ENCODE data around the gene KRTAP1-5.
A peak's percentile ranks its signal among the peaks of the same experiment; 100 is the strongest.
"Not testable (repeated sequence)": the region's sequence is repeated elsewhere in the genome, so short reads cannot be mapped to it uniquely, and the experiment has no call there.

The KRTAP1-5 gene

DNA sequence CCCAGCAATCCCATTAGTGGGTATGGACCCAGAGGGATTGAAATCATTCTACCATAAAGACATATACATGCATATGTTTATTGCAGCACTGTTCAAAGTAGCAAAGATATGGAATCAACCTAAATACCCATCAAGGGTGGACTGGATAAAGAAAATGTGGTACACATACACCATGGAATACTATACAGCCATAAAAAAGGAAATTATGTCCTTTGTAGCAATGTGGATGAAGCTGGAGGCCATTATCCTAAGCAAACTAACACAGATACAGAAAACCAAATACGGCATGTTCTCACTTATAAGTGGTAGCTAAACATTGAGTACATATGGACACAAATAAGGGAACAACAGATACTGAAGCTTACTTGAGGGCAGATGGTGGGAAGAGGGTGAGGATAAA is 30.5 kb upstream of the KRTAP1-5 start:
- no peak overlapping the region for H3K4me3 ChIP-seq (ENCODE audit: severe bottlenecking)
- H3K9me3 ChIP-seq (ENCODE audit: severe bottlenecking), result peaks cover 2% of the 10 kb centered on the region
- TF ChIP-seq, protein P1, sequence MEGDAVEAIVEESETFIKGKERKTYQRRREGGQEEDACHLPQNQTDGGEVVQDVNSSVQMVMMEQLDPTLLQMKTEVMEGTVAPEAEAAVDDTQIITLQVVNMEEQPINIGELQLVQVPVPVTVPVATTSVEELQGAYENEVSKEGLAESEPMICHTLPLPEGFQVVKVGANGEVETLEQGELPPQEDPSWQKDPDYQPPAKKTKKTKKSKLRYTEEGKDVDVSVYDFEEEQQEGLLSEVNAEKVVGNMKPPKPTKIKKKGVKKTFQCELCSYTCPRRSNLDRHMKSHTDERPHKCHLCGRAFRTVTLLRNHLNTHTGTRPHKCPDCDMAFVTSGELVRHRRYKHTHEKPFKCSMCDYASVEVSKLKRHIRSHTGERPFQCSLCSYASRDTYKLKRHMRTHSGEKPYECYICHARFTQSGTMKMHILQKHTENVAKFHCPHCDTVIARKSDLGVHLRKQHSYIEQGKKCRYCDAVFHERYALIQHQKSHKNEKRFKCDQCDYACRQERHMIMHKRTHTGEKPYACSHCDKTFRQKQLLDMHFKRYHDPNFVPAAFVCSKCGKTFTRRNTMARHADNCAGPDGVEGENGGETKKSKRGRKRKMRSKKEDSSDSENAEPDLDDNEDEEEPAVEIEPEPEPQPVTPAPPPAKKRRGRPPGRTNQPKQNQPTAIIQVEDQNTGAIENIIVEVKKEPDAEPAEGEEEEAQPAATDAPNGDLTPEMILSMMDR (IDR thresholded peaks at IDR 0.05; ENCODE audit: poor library complexity, severe bottlenecking), result no peak
- no peak for ATAC-seq (ENCODE audit: low read depth)
- no peaks in the 10 kb centered on the region for H3K36me3 ChIP-seq (ENCODE audit: low read depth)
- no peak for DNase-seq (ENCODE audit: low spot score)
- peaks cover 39% of the 10 kb centered on the region for H3K4me1 ChIP-seq (ENCODE audit: insufficient read depth, poor library complexity, severe bottlenecking)
- H3K27ac ChIP-seq (ENCODE audit: poor library complexity, severe bottlenecking), result peak overlapping the region; percentile 95
- no peaks in the 10 kb centered on the region for H3K27me3 ChIP-seq (ENCODE audit: insufficient read depth, poor library complexity, severe bottlenecking)

- H3K27me3 ChIP-seq (ENCODE audit: insufficient read depth, poor library complexity, severe bottlenecking), result not testable (repeated sequence)
Observed at GRCh38 chr17:41055130-41055529, 28.1 kb upstream of the KRTAP1-5 start, which contains the start of gene KRTAP2-2. KRTAP2-2 (minus strand) TSS chr17:41055230; CDS start chr17:41055211, 19 bp downstream.

DNA sequence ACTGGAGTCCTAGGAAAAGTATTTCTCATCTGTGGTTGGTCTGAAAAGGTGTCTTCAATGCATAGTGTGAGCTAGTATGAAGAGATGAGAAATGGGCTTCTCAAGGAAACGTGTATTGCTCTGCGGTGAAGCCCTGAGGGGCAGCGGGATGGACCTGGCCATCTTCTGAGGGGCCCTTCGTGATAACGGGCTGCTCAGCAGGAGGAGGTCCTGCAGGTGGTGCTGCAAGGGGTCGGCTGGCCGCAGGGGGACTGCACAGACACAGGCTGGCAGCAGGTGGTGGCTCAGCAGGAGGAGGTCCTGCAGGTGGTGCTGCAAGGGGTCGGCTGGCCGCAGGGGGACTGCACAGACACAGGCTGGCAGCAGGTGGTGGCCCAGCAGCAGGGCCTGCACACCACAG is 27.5 kb upstream of the KRTAP1-5 start:
- H3K27me3 ChIP-seq (ENCODE audit: insufficient read depth, poor library complexity, severe bottlenecking); H3K9me3 ChIP-seq (ENCODE audit: severe bottlenecking); DNase-seq (ENCODE audit: low spot score); H3K36me3 ChIP-seq (ENCODE audit: low read depth); ATAC-seq (ENCODE audit: low read depth); H3K4me3 ChIP-seq (ENCODE audit: severe bottlenecking); H3K27ac ChIP-seq (ENCODE audit: poor library complexity, severe bottlenecking): not testable (repeated sequence)
- H3K4me1 ChIP-seq (ENCODE audit: insufficient read depth, poor library complexity, severe bottlenecking), result peaks cover 14% of the 10 kb centered on the region

More at GRCh38 chr17:41055130-41055529, 28.1 kb upstream of the KRTAP1-5 start, which contains the start of gene KRTAP2-2:
- not testable (repeated sequence) for ATAC-seq (ENCODE audit: low read depth); H3K9me3 ChIP-seq (ENCODE audit: severe bottlenecking); H3K36me3 ChIP-seq (ENCODE audit: low read depth); H3K4me3 ChIP-seq (ENCODE audit: severe bottlenecking); H3K27ac ChIP-seq (ENCODE audit: poor library complexity, severe bottlenecking); DNase-seq (ENCODE audit: low spot score)
- H3K4me1 ChIP-seq (ENCODE audit: insufficient read depth, poor library complexity, severe bottlenecking), result peaks cover 18% of the 10 kb centered on the region

- TF ChIP-seq, protein P1 (IDR thresholded peaks at IDR 0.05; ENCODE audit: poor library complexity, severe bottlenecking), result no peak
- Histone ChIP-seq H3K27me3 (ENCODE audit: insufficient read depth, poor library complexity, severe bottlenecking) (no peaks in the 10 kb centered on the region), H3K27ac (ENCODE audit: poor library complexity, severe bottlenecking) (no peak overlapping the region), H3K4me1 (ENCODE audit: insufficient read depth, poor library complexity, severe bottlenecking) (peaks cover 13% of the 10 kb centered on the region), H3K4me3 (ENCODE audit: severe bottlenecking) (no peak overlapping the region), H3K9me3 (ENCODE audit: severe bottlenecking) (peaks cover 2% of the 10 kb centered on the region), H3K36me3 (ENCODE audit: low read depth) (no peaks in the 10 kb centered on the region)
- DNase-seq (ENCODE audit: low spot score) (no peak), ATAC-seq (ENCODE audit: low read depth) (no peak)
Observed at GRCh38 chr17:41054025-41054424, 27.0 kb upstream of the KRTAP1-5 start.

DNA sequence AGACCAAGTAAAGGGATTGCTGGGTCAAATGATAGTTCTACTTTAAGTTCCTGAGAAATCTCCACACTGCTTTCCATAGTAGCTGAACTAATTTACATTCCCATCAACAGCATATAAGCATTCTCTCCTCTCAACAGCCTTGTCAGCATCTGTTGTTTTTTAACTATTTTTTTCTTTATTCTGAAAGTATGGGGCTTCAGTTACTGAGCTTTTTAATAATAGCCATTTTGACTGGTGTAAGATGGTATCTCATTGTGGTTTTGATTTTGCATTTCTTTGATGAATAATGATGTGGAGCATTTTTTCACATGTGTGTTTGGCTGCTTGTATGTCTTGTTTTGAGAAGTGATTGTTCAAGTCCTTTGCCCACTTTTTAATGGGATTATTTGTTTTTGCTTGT is 25.6 kb upstream of the KRTAP1-5 start:
- Histone ChIP-seq H3K4me1 (ENCODE audit: insufficient read depth, poor library complexity, severe bottlenecking) (peaks cover 12% of the 10 kb centered on the region), H3K27me3 (ENCODE audit: insufficient read depth, poor library complexity, severe bottlenecking) (no peaks in the 10 kb centered on the region), H3K4me3 (ENCODE audit: severe bottlenecking) (no peak overlapping the region), H3K9me3 (ENCODE audit: severe bottlenecking) (peaks cover 2% of the 10 kb centered on the region), H3K36me3 (ENCODE audit: low read depth) (no peaks in the 10 kb centered on the region), H3K27ac (ENCODE audit: poor library complexity, severe bottlenecking) (no peak overlapping the region)
- TF ChIP-seq, protein P1 (IDR thresholded peaks at IDR 0.05; ENCODE audit: poor library complexity, severe bottlenecking), result no peak
- no peak for ATAC-seq (ENCODE audit: low read depth)
- DNase-seq (ENCODE audit: low spot score), result no peak

DNA sequence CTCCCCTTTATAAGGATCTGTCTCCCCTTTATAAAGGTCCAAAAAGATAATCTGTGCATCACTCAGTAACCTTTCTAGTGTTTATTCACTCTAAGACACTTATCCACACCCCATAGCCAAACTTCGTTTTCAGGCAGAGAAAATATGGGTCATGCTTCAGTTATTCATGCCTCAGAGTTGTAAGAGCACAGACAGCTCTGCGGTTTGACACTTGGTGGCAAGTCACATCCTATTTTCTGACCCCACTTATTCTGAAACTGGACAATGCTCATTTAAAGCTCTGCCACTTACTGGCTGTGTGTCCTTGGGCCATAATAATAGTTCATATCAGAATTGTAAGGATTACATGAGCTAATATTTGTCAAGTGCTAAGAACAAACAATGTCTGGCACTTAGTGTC is 22.1 kb upstream of the KRTAP1-5 start:
- Histone ChIP-seq H3K36me3 (ENCODE audit: low read depth) (no peaks in the 10 kb centered on the region), H3K4me3 (ENCODE audit: severe bottlenecking) (no peak overlapping the region), H3K4me1 (ENCODE audit: insufficient read depth, poor library complexity, severe bottlenecking) (peaks cover 13% of the 10 kb centered on the region), H3K27me3 (ENCODE audit: insufficient read depth, poor library complexity, severe bottlenecking) (no peaks in the 10 kb centered on the region), H3K27ac (ENCODE audit: poor library complexity, severe bottlenecking) (peak overlapping the region; percentile 55), H3K9me3 (ENCODE audit: severe bottlenecking) (peaks cover 2% of the 10 kb centered on the region)
- 0 out of 3 replicates have a peak, but pooled peaks have one; percentile 42 for ATAC-seq (ENCODE audit: low read depth)
- DNase-seq (ENCODE audit: low spot score), result no peak
- TF ChIP-seq, protein P1 (IDR thresholded peaks at IDR 0.05; ENCODE audit: poor library complexity, severe bottlenecking), result no peak
